ENCODE data around the gene LIN9.

GRCh38 chr1:226210571-226211176, 98.3 kb downstream of the LIN9 start:
- TF ChIP-seq CTCF (IDR thresholded peaks at IDR 0.05), result no peak
- no peak for TF ChIP-seq POLR2A (IDR thresholded peaks at IDR 0.05)
